Stomach (tissue), 9 donors: ENCODE measurements around the gene PRICKLE1. TPM values are rescaled to one million over a fixed set of nuclear protein-coding genes. Genes with fewer than 3 reads are reported as not detected.

Source experiments
- DNase-seq, 2 donors: peaks; one replicate each; pipeline versions ENCODE4 v3.0.0 to v3.0.0-alpha.2; 2013 to 2019
- H3K27ac ChIP-seq, 5 donors: fragments of 200-600 bp in 4 of 5; sonication (generic) in 4 of 5; one replicate each; pipeline ENCODE4 v1.5.1; 2013 to 2019; ENCODE audit warnings: mild to moderate bottlenecking in 1 of 5, moderate library complexity in 1 of 5
- H3K27me3 ChIP-seq, 3 donors: fragments of 200-600 bp; sonication (generic); one replicate each; pipeline ENCODE4 v1.5.1; 2017 to 2019; ENCODE audit warnings: mixed run types in 1 of 3
- H3K36me3 ChIP-seq, 4 donors: fragments of 200-600 bp; sonication (generic); 1 replicate in 3 of 4; 2 replicates in 1 of 4; pipeline ENCODE4 v1.5.1; 2016 to 2019
- H3K4me1 ChIP-seq, 4 donors: fragments of 200-600 bp; sonication (generic); one replicate each; pipeline ENCODE4 v1.5.1; 2016 to 2019
- H3K4me3 ChIP-seq, 4 donors: fragments of 200-600 bp; sonication (generic) in 3 of 4; one replicate each; pipeline ENCODE4 v1.5.1; 2016 to 2019; ENCODE audit warnings: mild to moderate bottlenecking in 1 of 4
- H3K9me3 ChIP-seq, 4 donors: fragments of 200-600 bp; sonication (generic); one replicate each; pipeline ENCODE4 v1.5.1; 2016 to 2019
- EP300 ChIP-seq: sonication (generic); formaldehyde crosslinking; IDR thresholded peaks from one replicate; pipeline ENCODE4 v1.6.1; 2017; ENCODE audit warnings: antibody characterized with exemption
- POLR2A ChIP-seq, 4 donors: fragments of 450-650 bp; IDR thresholded peaks; one replicate each; pipeline ENCODE4 v1.6.1; 2016; ENCODE audit warnings: antibody characterized with exemption in 4 of 4, control low read depth in 2 of 4, mild to moderate bottlenecking in 1 of 4, moderate library complexity in 1 of 4
- POLR2AphosphoS5 ChIP-seq, 3 donors: sonication (generic); formaldehyde crosslinking; IDR thresholded peaks; one replicate each; pipeline ENCODE4 v1.6.1; 2016; ENCODE audit warnings: antibody characterized with exemption in 3 of 3
- WGBS, 5 donors: extraction: QIAGEN DNeasy Blood & Tissue Kit in 3 of 5; methylation state at CpG; one replicate each; pipeline versions ENCODE4 v1.1.5 to v1.1.7; 2013 to 2018; 5-methylcytosine and 5-hydroxymethylcytosine counted together
- intact Hi-C: fragments of 100-400 bp; cut with DNase I; formaldehyde crosslinking; loops from one replicate; pipeline ENCODE4 v1.15.1; 2023; ENCODE audit warnings: low total_unique reads
- polyA plus RNA-seq, 3 donors: library from polyadenylated mRNA; stranded (reverse); fragments of 200-250 nt; gene quantifications; one replicate each; pipeline ENCODE4 v1.2.3, GENCODE V29; 2013
- total RNA-seq, 5 donors: library from RNA; depleted of rRNA; stranded (reverse); fragments of >200 nt; gene quantifications; one replicate each; pipeline versions ENCODE4 v1.1.0 to v1.2.3, GENCODE V29; 2014 to 2016
- TF ChIP-seq, protein P1 (sequence below), 7 experiments: fragments of 450-650 bp in 4 of 7; fragments of 200-600 bp in 3 of 7; sonication (generic) in 3 of 7; IDR thresholded peaks; one replicate each; pipeline ENCODE4 v1.5.1; 2016 to 2019; ENCODE audit warnings: antibody characterized with exemption in 7 of 7, control low read depth in 2 of 7, mild to moderate bottlenecking in 1 of 7
- donor health status: healthy with polysubstance abuse.
- donor health status: Bipolar disorder and iron deficiency.
- donor health status: healthy.

Gene PRICKLE1
- total and polyA plus RNA-seq, 8 donors: 0.80 to 15.1 (median 2.9) TPM

DNA sequence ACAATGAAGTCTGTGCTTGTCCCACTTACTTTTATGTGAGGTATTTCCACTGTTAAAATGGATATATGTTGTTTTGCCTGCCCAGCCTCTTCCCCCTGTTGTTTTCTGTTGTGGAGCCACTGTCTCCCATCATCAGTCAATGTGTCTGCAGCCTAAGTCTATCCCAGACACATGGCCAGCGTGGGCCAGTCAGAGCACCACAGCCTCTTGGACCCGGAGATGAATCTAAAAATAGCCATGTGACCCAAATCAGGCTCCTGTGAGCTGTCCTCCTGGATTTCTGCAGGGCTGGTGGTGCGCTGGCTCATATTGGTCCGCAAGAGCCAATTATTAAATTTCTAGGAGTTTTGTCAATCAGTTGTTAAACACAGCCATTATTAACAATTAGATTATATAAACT lies 44.0 kb upstream of the PRICKLE1 start:
- no peaks in the 10 kb centered on the region for H3K4me1 ChIP-seq
- no peak overlapping the region for H3K4me3 ChIP-seq
- no peaks in the 10 kb centered on the region for H3K27me3 ChIP-seq
- TF ChIP-seq, protein P1, sequence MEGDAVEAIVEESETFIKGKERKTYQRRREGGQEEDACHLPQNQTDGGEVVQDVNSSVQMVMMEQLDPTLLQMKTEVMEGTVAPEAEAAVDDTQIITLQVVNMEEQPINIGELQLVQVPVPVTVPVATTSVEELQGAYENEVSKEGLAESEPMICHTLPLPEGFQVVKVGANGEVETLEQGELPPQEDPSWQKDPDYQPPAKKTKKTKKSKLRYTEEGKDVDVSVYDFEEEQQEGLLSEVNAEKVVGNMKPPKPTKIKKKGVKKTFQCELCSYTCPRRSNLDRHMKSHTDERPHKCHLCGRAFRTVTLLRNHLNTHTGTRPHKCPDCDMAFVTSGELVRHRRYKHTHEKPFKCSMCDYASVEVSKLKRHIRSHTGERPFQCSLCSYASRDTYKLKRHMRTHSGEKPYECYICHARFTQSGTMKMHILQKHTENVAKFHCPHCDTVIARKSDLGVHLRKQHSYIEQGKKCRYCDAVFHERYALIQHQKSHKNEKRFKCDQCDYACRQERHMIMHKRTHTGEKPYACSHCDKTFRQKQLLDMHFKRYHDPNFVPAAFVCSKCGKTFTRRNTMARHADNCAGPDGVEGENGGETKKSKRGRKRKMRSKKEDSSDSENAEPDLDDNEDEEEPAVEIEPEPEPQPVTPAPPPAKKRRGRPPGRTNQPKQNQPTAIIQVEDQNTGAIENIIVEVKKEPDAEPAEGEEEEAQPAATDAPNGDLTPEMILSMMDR (IDR thresholded peaks at IDR 0.05): no peak
- TF ChIP-seq EP300 (no peak), POLR2A (IDR thresholded peaks at IDR 0.05) (no peak), POLR2AphosphoS5 (IDR thresholded peaks at IDR 0.05) (no peak)
- H3K9me3 ChIP-seq: no peaks in the 10 kb centered on the region
- WGBS, 5 donors: 63 to 88% (median 67%) methylated on average over 4 of the region's 4 CpGs
- no peak for DNase-seq
- H3K27ac ChIP-seq: no peak overlapping the region
- no peaks in the 10 kb centered on the region for H3K36me3 ChIP-seq
- intact Hi-C loops: no loop called here

DNA sequence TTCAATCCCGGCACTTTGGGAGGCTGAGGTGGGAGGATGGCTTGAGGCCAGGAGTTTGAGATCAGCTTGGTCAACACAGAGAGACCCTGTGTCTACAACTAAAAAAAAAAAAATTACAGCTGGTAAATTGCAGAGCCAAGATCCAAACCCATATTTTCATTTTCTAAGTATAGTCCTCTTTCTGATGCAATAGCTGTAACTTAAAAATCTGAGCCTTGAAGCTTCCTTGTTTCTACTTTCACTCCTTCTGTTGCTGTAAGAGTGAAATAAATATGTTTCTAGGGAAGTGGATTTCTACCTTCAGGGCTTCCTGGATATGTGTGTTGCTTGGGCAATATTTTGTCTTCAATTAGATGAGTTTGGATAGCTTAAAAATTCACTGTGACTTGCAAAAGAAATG lies 42.0 kb upstream of the PRICKLE1 start:
- no peak for DNase-seq
- 71 to 97% (median 91%) methylated on average over 1 of the region's 1 CpG for WGBS, 5 donors
- TF ChIP-seq EP300: no peak
- no peak for TF ChIP-seq POLR2A (IDR thresholded peaks at IDR 0.05)
- TF ChIP-seq POLR2AphosphoS5 (IDR thresholded peaks at IDR 0.05): no peak
- TF ChIP-seq, protein P1 (IDR thresholded peaks at IDR 0.05): no peak
- Histone ChIP-seq H3K27me3 (no peaks in the 10 kb centered on the region), H3K36me3 (no peaks in the 10 kb centered on the region), H3K4me1 (no peaks in the 10 kb centered on the region), H3K27ac (no peak overlapping the region), H3K4me3 (no peak overlapping the region), H3K9me3 (no peaks in the 10 kb centered on the region)
- intact Hi-C loops: no loop called here

GRCh38 chr12:42630314-42630713 lies 40.8 kb upstream of the PRICKLE1 start:
- Histone ChIP-seq H3K27me3 (no peaks in the 10 kb centered on the region), H3K4me3 (no peak overlapping the region), H3K4me1 (no peaks in the 10 kb centered on the region), H3K27ac (no peak overlapping the region), H3K36me3 (no peaks in the 10 kb centered on the region), H3K9me3 (no peaks in the 10 kb centered on the region)
- intact Hi-C loops: no loop called here
- 60 to 78% (median 74%) methylated on average over 1 of the region's 1 CpG for WGBS, 5 donors
- TF ChIP-seq EP300: no peak
- no peak for TF ChIP-seq POLR2A (IDR thresholded peaks at IDR 0.05)
- TF ChIP-seq, protein P1 (IDR thresholded peaks at IDR 0.05): no peak
- TF ChIP-seq POLR2AphosphoS5 (IDR thresholded peaks at IDR 0.05): no peak
- no peak for DNase-seq

DNA sequence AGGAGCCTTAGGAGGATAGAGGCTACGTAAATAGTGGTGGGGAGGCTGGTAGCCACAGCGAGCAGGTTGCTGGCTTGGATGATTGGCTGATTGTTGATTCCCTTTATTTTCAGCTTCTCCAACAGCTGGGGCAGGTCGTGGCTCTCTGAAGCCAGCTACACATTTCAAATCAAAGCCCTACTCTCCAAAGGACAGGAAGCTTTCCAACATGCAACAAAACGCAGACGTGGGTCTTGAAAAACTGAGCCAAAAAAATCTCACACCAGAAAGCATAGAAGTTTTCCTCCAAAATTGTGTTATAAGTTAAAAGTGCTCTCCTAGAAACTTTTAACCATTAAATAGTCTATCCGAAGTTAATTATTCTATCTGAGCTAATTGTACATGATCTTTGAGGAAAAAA lies 37.6 kb upstream of the PRICKLE1 start:
- Histone ChIP-seq H3K27me3 (no peaks in the 10 kb centered on the region), H3K4me1 (no peaks in the 10 kb centered on the region), H3K27ac (no peak overlapping the region), H3K36me3 (no peaks in the 10 kb centered on the region), H3K9me3 (no peaks in the 10 kb centered on the region), H3K4me3 (no peak overlapping the region)
- 48 to 67% (median 61%) methylated on average over 6 of the region's 6 CpGs for WGBS, 5 donors
- intact Hi-C loops: no loop called here
- TF ChIP-seq EP300 (no peak), POLR2AphosphoS5 (IDR thresholded peaks at IDR 0.05) (no peak), POLR2A (IDR thresholded peaks at IDR 0.05) (no peak)
- TF ChIP-seq, protein P1 (IDR thresholded peaks at IDR 0.05): no peak
- no peak for DNase-seq
